Thoracic aorta (tissue), 2 donors: ENCODE measurements around the gene TBC1D5. TPM values are rescaled to one million over a fixed set of nuclear protein-coding genes. Genes with fewer than 3 reads are reported as not detected.

Experiments used
- ATAC-seq: fragments of 150-250 bp; one replicate; pipeline ENCODE4 v1.8.0; 2017; ENCODE audit warnings: low read depth; ENCODE audit not compliant: insufficient number of reproducible peaks, low FRiP score
- DNase-seq: peaks from one replicate; pipeline ENCODE4 v3.0.0-alpha.2; 2020; ENCODE audit warnings: low spot score
- H3K27ac ChIP-seq, 2 donors: fragments of 200-600 bp; sonication (generic); 1 replicate in 1 of 2; 2 replicates in 1 of 2; pipeline ENCODE4 v1.5.1; 2016; ENCODE audit warnings: mild to moderate bottlenecking in 2 of 2, moderate library complexity in 2 of 2
- H3K27me3 ChIP-seq: fragments of 200-600 bp; sonication (generic); replicated peaks from 2 replicates; pipeline ENCODE4 v1.6.0; 2016; ENCODE audit warnings: mild to moderate bottlenecking; ENCODE audit not compliant: insufficient read depth
- H3K36me3 ChIP-seq: fragments of 200-600 bp; sonication (generic); one replicate; pipeline ENCODE4 v1.5.1; 2016
- H3K4me1 ChIP-seq, 2 donors: fragments of 200-600 bp; sonication (generic); 1 replicate in 1 of 2; 2 replicates in 1 of 2; pipeline versions ENCODE4 v1.5.1 to v1.6.0; 2016; ENCODE audit warnings: low read depth in 2 of 2, mild to moderate bottlenecking in 1 of 2; ENCODE audit not compliant: control insufficient read depth in 1 of 2
- H3K4me3 ChIP-seq: fragments of 200-600 bp; sonication (generic); 2 replicates; pipeline ENCODE4 v1.5.1; 2016; ENCODE audit warnings: mild to moderate bottlenecking
- H3K9me3 ChIP-seq: fragments of 200-600 bp; sonication (generic); 2 replicates; pipeline ENCODE4 v1.5.1; 2016
- total RNA-seq, 2 donors: library from RNA; depleted of rRNA; stranded (reverse); fragments of >200 nt; gene quantifications; one replicate each; pipeline versions ENCODE4 v1.1.0 to v1.2.3, GENCODE V29; 2016
- TF ChIP-seq, protein P1 (sequence below): fragments of 200-600 bp; sonication (generic); IDR thresholded peaks from one replicate; pipeline ENCODE4 v1.5.1; 2019; ENCODE audit warnings: antibody characterized with exemption

Gene TBC1D5
- total RNA-seq, 2 donors from 2014 or later = 80.6 to 103 TPM

DNA sequence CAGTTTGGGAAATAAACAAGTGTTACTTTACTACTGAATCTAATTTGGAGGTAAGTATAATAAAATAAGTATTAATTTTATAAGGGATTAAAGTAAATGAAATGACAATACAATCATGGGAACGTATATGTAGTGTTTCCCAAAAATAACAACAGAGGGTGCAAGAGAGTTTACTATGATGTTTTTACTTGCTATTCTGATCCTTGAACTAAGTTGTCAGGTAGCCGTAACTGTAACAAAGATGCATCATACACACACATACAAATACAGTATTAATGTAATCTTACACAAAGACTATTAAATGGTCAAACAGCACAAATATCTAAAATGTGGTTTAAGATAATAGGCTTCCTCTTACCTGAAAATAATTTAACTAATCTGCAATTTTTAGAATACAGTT is 311.4 kb downstream of the TBC1D5 start:
- Histone ChIP-seq H3K36me3 (no peaks in the 10 kb centered on the region), H3K27ac (no peak overlapping the region), H3K9me3 (no peaks in the 10 kb centered on the region), H3K4me3 (no peak overlapping the region), H3K27me3 (no peaks in the 10 kb centered on the region), H3K4me1 (peaks cover 10 to 17% of the 10 kb centered on the region in 2 donors)
- ATAC-seq (no peak), DNase-seq (no peak)
- TF ChIP-seq, protein P1, sequence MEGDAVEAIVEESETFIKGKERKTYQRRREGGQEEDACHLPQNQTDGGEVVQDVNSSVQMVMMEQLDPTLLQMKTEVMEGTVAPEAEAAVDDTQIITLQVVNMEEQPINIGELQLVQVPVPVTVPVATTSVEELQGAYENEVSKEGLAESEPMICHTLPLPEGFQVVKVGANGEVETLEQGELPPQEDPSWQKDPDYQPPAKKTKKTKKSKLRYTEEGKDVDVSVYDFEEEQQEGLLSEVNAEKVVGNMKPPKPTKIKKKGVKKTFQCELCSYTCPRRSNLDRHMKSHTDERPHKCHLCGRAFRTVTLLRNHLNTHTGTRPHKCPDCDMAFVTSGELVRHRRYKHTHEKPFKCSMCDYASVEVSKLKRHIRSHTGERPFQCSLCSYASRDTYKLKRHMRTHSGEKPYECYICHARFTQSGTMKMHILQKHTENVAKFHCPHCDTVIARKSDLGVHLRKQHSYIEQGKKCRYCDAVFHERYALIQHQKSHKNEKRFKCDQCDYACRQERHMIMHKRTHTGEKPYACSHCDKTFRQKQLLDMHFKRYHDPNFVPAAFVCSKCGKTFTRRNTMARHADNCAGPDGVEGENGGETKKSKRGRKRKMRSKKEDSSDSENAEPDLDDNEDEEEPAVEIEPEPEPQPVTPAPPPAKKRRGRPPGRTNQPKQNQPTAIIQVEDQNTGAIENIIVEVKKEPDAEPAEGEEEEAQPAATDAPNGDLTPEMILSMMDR = peak; percentile 53

DNA sequence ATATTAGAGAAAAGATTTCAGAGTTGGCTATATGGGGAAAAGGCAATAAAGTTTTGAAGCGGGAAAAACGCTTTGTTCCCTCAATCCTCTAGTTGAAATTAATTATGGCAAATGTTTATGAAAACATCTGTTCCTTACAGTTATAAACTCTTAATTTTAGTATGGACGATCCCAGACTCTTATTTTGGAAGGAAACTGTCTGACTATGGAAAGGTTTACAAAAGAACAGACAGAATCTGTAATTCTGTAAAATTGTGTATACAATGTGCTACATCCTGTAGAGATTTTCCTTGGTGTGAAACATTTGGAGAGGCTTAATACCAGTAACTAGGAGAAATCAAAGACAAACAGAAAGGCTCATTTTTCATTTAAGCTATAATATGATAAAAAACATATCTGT is 311.8 kb downstream of the TBC1D5 start:
- Histone ChIP-seq H3K27ac (no peak overlapping the region), H3K27me3 (no peaks in the 10 kb centered on the region), H3K4me1 (peaks cover 10 to 17% of the 10 kb centered on the region in 2 donors), H3K9me3 (no peaks in the 10 kb centered on the region), H3K4me3 (no peak overlapping the region), H3K36me3 (no peaks in the 10 kb centered on the region)
- TF ChIP-seq, protein P1 = no peak
- no peak for ATAC-seq
- no peak for DNase-seq

DNA sequence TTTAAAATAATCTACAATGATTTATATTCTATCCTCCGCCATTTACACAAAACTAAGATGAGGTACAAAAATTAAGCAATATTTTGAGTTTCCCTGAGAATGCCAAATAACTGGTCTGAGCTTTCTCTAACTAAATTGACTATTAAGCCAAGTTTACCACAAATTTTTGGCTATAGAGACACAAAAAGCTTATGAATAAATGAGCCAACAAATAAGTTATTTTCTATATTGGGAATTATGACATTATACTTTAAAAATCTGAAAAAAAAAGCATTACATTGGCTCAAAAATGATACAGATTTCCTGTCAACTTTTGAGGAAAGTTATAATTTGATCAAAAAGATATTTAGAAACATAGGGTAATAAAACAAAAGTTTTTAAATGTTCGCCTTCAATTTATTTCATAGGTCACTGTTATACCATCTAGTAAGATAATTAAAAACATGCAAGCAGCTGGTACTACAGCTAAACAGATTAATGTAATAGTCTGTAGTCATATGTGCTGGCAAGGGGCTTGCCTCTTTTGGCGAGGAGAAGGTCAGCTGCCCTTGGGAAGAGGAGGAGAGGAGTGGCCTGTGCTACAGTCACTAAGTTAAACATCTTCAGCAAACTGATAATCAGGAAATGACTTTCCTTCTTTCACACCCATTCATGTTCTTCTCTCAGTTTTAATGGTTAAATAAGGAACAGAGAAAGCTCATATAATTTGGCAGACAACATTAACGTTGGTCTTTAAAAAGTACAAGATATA is 318.5 kb downstream of the TBC1D5 start:
- H3K9me3 ChIP-seq = no peaks in the 10 kb centered on the region
- H3K36me3 ChIP-seq = no peaks in the 10 kb centered on the region
- no peak overlapping the region for H3K27ac ChIP-seq
- peaks cover 6 to 7% of the 10 kb centered on the region in 2 donors for H3K4me1 ChIP-seq
- TF ChIP-seq, protein P1 = no peak
- H3K4me3 ChIP-seq = no peak overlapping the region
- no peak for DNase-seq
- H3K27me3 ChIP-seq = no peaks in the 10 kb centered on the region
- no peak for ATAC-seq

DNA sequence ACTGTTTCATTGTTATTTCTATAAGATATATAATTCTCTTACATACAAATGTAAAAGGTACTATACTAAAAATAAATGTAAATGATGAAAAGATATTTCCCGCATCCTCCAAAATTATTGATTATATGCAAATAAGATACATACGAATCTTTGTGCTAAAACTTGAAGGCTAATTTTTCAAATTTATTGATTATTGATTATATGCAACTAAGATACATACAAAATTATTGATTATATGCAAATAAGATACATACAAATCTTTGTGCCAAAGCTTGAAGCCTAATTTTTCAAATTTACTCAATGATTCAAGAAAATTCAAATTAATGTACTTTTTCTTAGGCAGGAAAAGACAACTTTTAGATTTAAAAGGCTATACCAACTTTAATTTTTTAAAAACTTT is 319.8 kb downstream of the TBC1D5 start:
- Histone ChIP-seq H3K36me3 (no peaks in the 10 kb centered on the region), H3K27ac (no peak overlapping the region), H3K27me3 (no peaks in the 10 kb centered on the region), H3K4me1 (peaks cover 6 to 7% of the 10 kb centered on the region in 2 donors), H3K4me3 (no peak overlapping the region), H3K9me3 (no peaks in the 10 kb centered on the region)
- TF ChIP-seq, protein P1 = no peak
- DNase-seq (no peak), ATAC-seq (no peak)

DNA sequence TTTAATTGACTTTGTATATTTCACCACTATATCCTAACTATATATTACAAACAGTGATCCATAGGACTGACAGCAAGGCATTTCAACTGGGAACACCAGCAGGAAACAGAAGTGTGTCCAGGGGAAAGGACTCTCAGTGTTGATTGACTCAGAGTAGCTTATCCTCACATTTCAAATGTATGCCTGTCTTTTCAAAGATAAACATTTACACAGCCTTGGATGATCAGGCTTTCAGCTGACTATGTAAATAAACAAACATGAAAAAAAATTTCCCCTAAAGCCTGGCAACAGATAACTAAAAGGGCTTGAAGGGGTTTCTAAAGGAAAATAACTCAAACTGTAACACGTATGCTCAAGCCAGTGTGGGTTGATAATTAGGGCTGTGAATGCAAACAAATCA is 321.8 kb downstream of the TBC1D5 start:
- Histone ChIP-seq H3K9me3 (no peaks in the 10 kb centered on the region), H3K4me3 (no peak overlapping the region), H3K27me3 (no peaks in the 10 kb centered on the region), H3K4me1 (peaks cover 6 to 7% of the 10 kb centered on the region in 2 donors), H3K27ac (no peak overlapping the region), H3K36me3 (no peaks in the 10 kb centered on the region)
- ATAC-seq (no peak), DNase-seq (no peak)
- TF ChIP-seq, protein P1 = no peak
